Activated CD4-positive, alpha-beta T cell treated with anti-CD3 and anti-CD28 coated beads, Interleukin-2, amount 10 ng/mL, durations not matched to agents 24 days and 14 days (primary cell): ENCODE data around the gene PIGU. TPM values are rescaled to one million over a fixed set of nuclear protein-coding genes. Genes with fewer than 3 reads are reported as not detected.
"Not testable (repeated sequence)": the region's sequence is repeated elsewhere in the genome, so short reads cannot be mapped to it uniquely, and the experiment has no call there.

ENCODE experiments used
- DNase-seq: peaks from one replicate; pipeline ENCODE4 v3.0.0; 2022
- H3K27ac Mint-ChIP-seq: one replicate; pipeline ENCODE4 v1.8.0; 2022; ENCODE audit warnings: mild to moderate bottlenecking, mixed read lengths
- H3K27me3 Mint-ChIP-seq: one replicate; pipeline ENCODE4 v1.8.0; 2022; ENCODE audit warnings: mixed read lengths
- H3K36me3 Mint-ChIP-seq: one replicate; pipeline ENCODE4 v1.8.0; 2022; ENCODE audit warnings: low read depth, mild to moderate bottlenecking, mixed read lengths
- H3K4me1 Mint-ChIP-seq: one replicate; pipeline ENCODE4 v1.8.0; 2021; ENCODE audit warnings: mixed read lengths
- H3K4me3 Mint-ChIP-seq: one replicate; pipeline ENCODE4 v1.8.0; 2022; ENCODE audit warnings: mild to moderate bottlenecking, moderate library complexity, mixed read lengths
- H3K9me3 Mint-ChIP-seq: one replicate; pipeline ENCODE4 v1.8.0; 2021; ENCODE audit warnings: mixed read lengths
- intact Hi-C: fragments of 100-400 bp; cut with micrococcal nuclease; formaldehyde crosslinking; loops from one replicate; pipeline ENCODE4 v1.15.1; 2023
- total RNA-seq: library from RNA; stranded (reverse); gene quantifications from 2 replicates; pipeline ENCODE4 v1.2.3, GENCODE V29; 2022

Gene PIGU
- total RNA-seq, 1 donor from 2014 or later = 27.1 TPM

GRCh38 chr20:34525342-34525708, 151.6 kb downstream of the PIGU start:
- no peak overlapping the region for H3K27ac Mint-ChIP-seq
- H3K4me3 Mint-ChIP-seq = no peak overlapping the region
- no peaks in the 10 kb centered on the region for H3K9me3 Mint-ChIP-seq
- peaks cover 39% of the 10 kb centered on the region for H3K36me3 Mint-ChIP-seq
- H3K27me3 Mint-ChIP-seq = no peaks in the 10 kb centered on the region
- no peak for DNase-seq
- peaks cover 18% of the 10 kb centered on the region for H3K4me1 Mint-ChIP-seq
- intact Hi-C loops = no loop called here

- no peak for DNase-seq
- Mint-ChIP-seq H3K4me3 (no peak overlapping the region), H3K4me1 (peaks cover 18% of the 10 kb centered on the region), H3K27ac (no peak overlapping the region), H3K27me3 (no peaks in the 10 kb centered on the region), H3K36me3 (peaks cover 39% of the 10 kb centered on the region), H3K9me3 (no peaks in the 10 kb centered on the region)
- intact Hi-C loops = no loop called here
Measured at GRCh38 chr20:34524426-34524825, 152.5 kb downstream of the PIGU start.

GRCh38 chr20:34522969-34523871, 153.7 kb downstream of the PIGU start:
- peak overlapping the region; percentile 41 for H3K27ac Mint-ChIP-seq
- H3K36me3 Mint-ChIP-seq = peaks cover 36% of the 10 kb centered on the region
- intact Hi-C loops = loop anchor here (1.0 kb wide), 1 partner anchor 211 kb away; no protein-coding TSS in a partner anchor
- peaks cover 21% of the 10 kb centered on the region for H3K4me1 Mint-ChIP-seq
- no peak overlapping the region for H3K4me3 Mint-ChIP-seq
- peak; percentile 84 for DNase-seq
- no peaks in the 10 kb centered on the region for H3K9me3 Mint-ChIP-seq
- H3K27me3 Mint-ChIP-seq = no peaks in the 10 kb centered on the region

GRCh38 chr20:34519841-34520240, 157.1 kb downstream of the PIGU start:
- not testable (repeated sequence) for H3K9me3 Mint-ChIP-seq, H3K27me3 Mint-ChIP-seq, H3K4me3 Mint-ChIP-seq, DNase-seq, H3K27ac Mint-ChIP-seq
- H3K4me1 Mint-ChIP-seq = peaks cover 34% of the 10 kb centered on the region
- intact Hi-C loops = loop anchor here (5.0 kb wide), 1 partner anchor 158 kb away; the partner anchor contains the start of gene ITCH
- peaks cover 21% of the 10 kb centered on the region for H3K36me3 Mint-ChIP-seq

- peaks cover 37% of the 10 kb centered on the region for H3K4me1 Mint-ChIP-seq
- intact Hi-C loops = loop anchor here (5.0 kb wide), 1 partner anchor 157 kb away; the partner anchor contains the start of gene ITCH
Measured at GRCh38 chr20:34518863-34519262, 158.0 kb downstream of the PIGU start.

GRCh38 chr20:34517114-34517505, 159.8 kb downstream of the PIGU start:
- Mint-ChIP-seq H3K4me1 (peaks cover 27% of the 10 kb centered on the region), H3K27me3 (no peaks in the 10 kb centered on the region), H3K4me3 (peak overlapping the region; percentile 92)

More at GRCh38 chr20:34518863-34519262, 158.0 kb downstream of the PIGU start:
- Mint-ChIP-seq H3K4me3 (peak overlapping the region; percentile 71), H3K36me3 (peaks cover 23% of the 10 kb centered on the region)
- not testable (repeated sequence) for DNase-seq, H3K27ac Mint-ChIP-seq, H3K27me3 Mint-ChIP-seq, H3K9me3 Mint-ChIP-seq

GRCh38 chr20:34516247-34517113, 160.4 kb downstream of the PIGU start, which contains the start of gene DYNLRB1:
Gene DYNLRB1 (plus strand): TSS chr20:34516422. CDS start chr20:34516459, 37 bp downstream.
- DNase-seq = peak; percentile 99
- H3K27me3 Mint-ChIP-seq = no peaks in the 10 kb centered on the region
- no peaks in the 10 kb centered on the region for H3K9me3 Mint-ChIP-seq
- H3K27ac Mint-ChIP-seq = peak within 1 kb of the TSS; percentile 98
- H3K4me1 Mint-ChIP-seq = peaks cover 24% of the 10 kb centered on the region
- peaks cover 14% of the 10 kb centered on the region for H3K36me3 Mint-ChIP-seq
- intact Hi-C loops = loop anchor here (1.0 to 5.0 kb wide), 6 partner anchors 42 to 404 kb away; partner anchors contain the start of genes AHCY, EIF2S2, ITCH and MAP1LC3A
- H3K4me3 Mint-ChIP-seq = peak within 1 kb of the TSS; percentile 92

More at GRCh38 chr20:34517114-34517505, 159.8 kb downstream of the PIGU start:
- intact Hi-C loops = loop anchor here (2.0 to 5.0 kb wide), 4 partner anchors 155 to 404 kb away; partner anchors contain the start of genes AHCY, EIF2S2 and ITCH
- no peak for DNase-seq
- Mint-ChIP-seq H3K36me3 (peaks cover 17% of the 10 kb centered on the region), H3K27ac (peak overlapping the region; percentile 98), H3K9me3 (no peaks in the 10 kb centered on the region)

- peak overlapping the region; percentile 92 for H3K4me3 Mint-ChIP-seq
- peaks cover 12% of the 10 kb centered on the region for H3K36me3 Mint-ChIP-seq
- no peaks in the 10 kb centered on the region for H3K27me3 Mint-ChIP-seq
- H3K9me3 Mint-ChIP-seq = no peaks in the 10 kb centered on the region
- peak overlapping the region; percentile 98 for H3K27ac Mint-ChIP-seq
- H3K4me1 Mint-ChIP-seq = peaks cover 24% of the 10 kb centered on the region
- peak; percentile 92 for DNase-seq
- intact Hi-C loops = loop anchor here (1.0 to 5.0 kb wide), 7 partner anchors 43 to 403 kb away; partner anchors contain the start of genes AHCY, EIF2S2, ITCH and MAP1LC3A
Measured at GRCh38 chr20:34515484-34516246, 161.2 kb downstream of the PIGU start.

GRCh38 chr20:34514897-34515483, 161.9 kb downstream of the PIGU start:
- H3K4me1 Mint-ChIP-seq = peaks cover 24% of the 10 kb centered on the region
- DNase-seq = no peak
- no peaks in the 10 kb centered on the region for H3K9me3 Mint-ChIP-seq
- H3K36me3 Mint-ChIP-seq = peaks cover 12% of the 10 kb centered on the region
- H3K27me3 Mint-ChIP-seq = no peaks in the 10 kb centered on the region
- intact Hi-C loops = loop anchor here (1.0 to 5.0 kb wide), 2 partner anchors 153 to 203 kb away; partner anchors contain the start of gene ITCH
- H3K4me3 Mint-ChIP-seq = peak overlapping the region; percentile 92
- H3K27ac Mint-ChIP-seq = peak overlapping the region; percentile 98

GRCh38 chr20:34514034-34514433, 162.9 kb downstream of the PIGU start:
- H3K9me3 Mint-ChIP-seq, H3K27ac Mint-ChIP-seq, H3K4me3 Mint-ChIP-seq, DNase-seq, intact Hi-C loops, H3K27me3 Mint-ChIP-seq: not testable (repeated sequence)
- peaks cover 24% of the 10 kb centered on the region for H3K4me1 Mint-ChIP-seq
- H3K36me3 Mint-ChIP-seq = peaks cover 12% of the 10 kb centered on the region

GRCh38 chr20:34512955-34513419, 163.9 kb downstream of the PIGU start:
- Mint-ChIP-seq H3K36me3 (peaks cover 10% of the 10 kb centered on the region), H3K4me3 (peak overlapping the region; percentile 3), H3K9me3 (no peaks in the 10 kb centered on the region), H3K27me3 (no peaks in the 10 kb centered on the region), H3K27ac (peak overlapping the region; percentile 14), H3K4me1 (peaks cover 19% of the 10 kb centered on the region)
- intact Hi-C loops = no loop called here
- DNase-seq = peak; percentile 53

GRCh38 chr20:34512266-34512954, 164.5 kb downstream of the PIGU start:
- Mint-ChIP-seq H3K4me1 (peaks cover 15% of the 10 kb centered on the region), H3K9me3 (no peaks in the 10 kb centered on the region), H3K27me3 (no peaks in the 10 kb centered on the region), H3K36me3 (peaks cover 10% of the 10 kb centered on the region), H3K27ac (no peak overlapping the region), H3K4me3 (no peak overlapping the region)
- intact Hi-C loops = no loop called here
- DNase-seq = no peak
